ENCODE data around the gene PPIL1.

GRCh38 chr6:36840432-36841403, 33.9 kb downstream of the PPIL1 start:
- TF ChIP-seq CTCF (IDR thresholded peaks at IDR 0.05) (no peak), POLR2A (IDR thresholded peaks at IDR 0.05) (no peak)
